ENCODE data around the gene S1PR1.
A peak's percentile ranks its signal among the peaks of the same experiment; 100 is the strongest.

Gene S1PR1

GRCh38 chr1:101250222-101250621, 13.4 kb downstream of the S1PR1 start:
- Mint-ChIP-seq H3K36me3 (ENCODE audit: low read depth) (no peaks in the 10 kb centered on the region), H3K27me3 (ENCODE audit: low read depth) (peaks cover 14% of the 10 kb centered on the region), H3K4me1 (peaks cover 10% of the 10 kb centered on the region), H3K27ac (no peak overlapping the region), H3K9me3 (no peaks in the 10 kb centered on the region), H3K4me3 (no peak overlapping the region)
- no peak for TF ChIP-seq CTCF (IDR thresholded peaks at IDR 0.05; ENCODE audit: unreplicated experiment in 3 of 3)

- Mint-ChIP-seq H3K27ac (peak overlapping the region; percentile 49 to 89 (median 50)), H3K36me3 (ENCODE audit: low read depth) (no peaks in the 10 kb centered on the region), H3K4me3 (no peak overlapping the region), H3K9me3 (no peaks in the 10 kb centered on the region), H3K4me1 (peaks cover 10% of the 10 kb centered on the region), H3K27me3 (ENCODE audit: low read depth) (peaks cover 14% of the 10 kb centered on the region)
- TF ChIP-seq CTCF (IDR thresholded peaks at IDR 0.05; ENCODE audit: unreplicated experiment in 3 of 3): no peak
These were observed 13.9 kb downstream of the S1PR1 start for GRCh38 chr1:101250656-101251272.

- H3K4me3 Mint-ChIP-seq: no peak overlapping the region
- H3K27me3 Mint-ChIP-seq (ENCODE audit: low read depth): peaks cover 7% of the 10 kb centered on the region
- H3K36me3 Mint-ChIP-seq (ENCODE audit: low read depth): no peaks in the 10 kb centered on the region
- no peaks in the 10 kb centered on the region for H3K9me3 Mint-ChIP-seq
- peak overlapping the region in 1 of 3 experiments; percentile 21 for H3K27ac Mint-ChIP-seq
- H3K4me1 Mint-ChIP-seq: peaks cover 10% of the 10 kb centered on the region
- TF ChIP-seq CTCF (IDR thresholded peaks at IDR 0.05; ENCODE audit: unreplicated experiment in 3 of 3): no peak
These were observed 14.7 kb downstream of the S1PR1 start for GRCh38 chr1:101251504-101251903.

- TF ChIP-seq CTCF (IDR thresholded peaks at IDR 0.05; ENCODE audit: unreplicated experiment in 3 of 3): no peak
- Mint-ChIP-seq H3K27ac (peak overlapping the region; percentile 20 to 43 (median 36)), H3K9me3 (no peaks in the 10 kb centered on the region), H3K27me3 (ENCODE audit: low read depth) (no peaks in the 10 kb centered on the region), H3K4me1 (peaks cover 13% of the 10 kb centered on the region), H3K36me3 (ENCODE audit: low read depth) (no peaks in the 10 kb centered on the region), H3K4me3 (peak overlapping the region in 1 of 3 experiments; percentile 3)
These were observed 17.3 kb downstream of the S1PR1 start for GRCh38 chr1:101253976-101254674.

GRCh38 chr1:101257500-101258325, 20.9 kb downstream of the S1PR1 start:
- H3K4me1 Mint-ChIP-seq: peaks cover 14% of the 10 kb centered on the region
- TF ChIP-seq CTCF (IDR thresholded peaks at IDR 0.05; ENCODE audit: unreplicated experiment in 3 of 3): no peak
- H3K36me3 Mint-ChIP-seq (ENCODE audit: low read depth): no peaks in the 10 kb centered on the region
- H3K27me3 Mint-ChIP-seq (ENCODE audit: low read depth): no peaks in the 10 kb centered on the region
- no peak overlapping the region for H3K4me3 Mint-ChIP-seq
- H3K9me3 Mint-ChIP-seq: no peaks in the 10 kb centered on the region
- no peak overlapping the region for H3K27ac Mint-ChIP-seq

All from nephron (organoid).